DND-41 (cell line): ENCODE measurements around the gene PCDH9.

ENCODE experiments used
- ATAC-seq: fragments of 200-7000 bp; cut with Tn5 transposase; 3 replicates; pipeline ENCODE4 v1.9.1; 2021; ENCODE audit warnings: low read depth; ENCODE audit not compliant: insufficient read depth
- DNase-seq: peaks from one replicate; pipeline ENCODE4 v3.0.0-alpha.2; 2020
- H2AFZ ChIP-seq: 2 replicates; pipeline ENCODE4 v1.6.0; 2012; ENCODE audit warnings: low read depth, low read length
- H3K27ac ChIP-seq: 2 replicates; pipeline ENCODE4 v1.5.1; 2012; ENCODE audit warnings: low read length, inconsistent platforms
- H3K27me3 ChIP-seq: fragments of 200-600 bp; sonication (generic); 2 replicates; pipeline ENCODE4 v1.6.0; 2012; ENCODE audit warnings: low read length, mild to moderate bottlenecking, inconsistent platforms; ENCODE audit not compliant: insufficient read depth, poor library complexity
- H3K36me3 ChIP-seq: 2 replicates; pipeline ENCODE4 v1.5.1; 2012; ENCODE audit warnings: low read length, inconsistent platforms; ENCODE audit not compliant: insufficient read depth
- H3K4me1 ChIP-seq: 2 replicates; pipeline ENCODE4 v1.5.1; 2012; ENCODE audit warnings: mild to moderate bottlenecking, low read length; ENCODE audit not compliant: insufficient read depth
- H3K4me2 ChIP-seq: 2 replicates; pipeline ENCODE4 v1.6.0; 2012; ENCODE audit warnings: mild to moderate bottlenecking, moderate library complexity, low read length, inconsistent platforms; ENCODE audit not compliant: insufficient read depth
- H3K4me3 ChIP-seq, 2 experiments: fragments of 200-600 bp in 1 of 2; shearing (Covaris generic) in 1 of 2; 2 replicates each; pipeline ENCODE4 v1.5.1; 2012 to 2016; ENCODE audit warnings: inconsistent platforms in 2 of 2, low read length in 2 of 2, mild to moderate bottlenecking in 2 of 2, low read depth in 1 of 2, moderate library complexity in 1 of 2
- H3K79me2 ChIP-seq: 2 replicates; pipeline ENCODE4 v1.6.0; 2012; ENCODE audit warnings: low read length, inconsistent platforms; ENCODE audit not compliant: insufficient read depth
- H3K9ac ChIP-seq: 2 replicates; pipeline ENCODE4 v1.6.0; 2012; ENCODE audit warnings: low read depth, mild to moderate bottlenecking, inconsistent platforms, low read length, moderate library complexity
- H3K9me3 ChIP-seq: 2 replicates; pipeline ENCODE4 v1.5.1; 2012; ENCODE audit warnings: low read length, moderate library complexity, mild to moderate bottlenecking, inconsistent platforms; ENCODE audit not compliant: insufficient read depth, severe bottlenecking
- H4K20me1 ChIP-seq: 2 replicates; pipeline ENCODE4 v1.6.0; 2012; ENCODE audit warnings: low read length; ENCODE audit not compliant: insufficient read depth
- CTCF ChIP-seq: IDR thresholded peaks from 2 replicates; pipeline ENCODE4 v1.5.1; 2012; ENCODE audit warnings: borderline replicate concordance, low read length, moderate library complexity, mild to moderate bottlenecking; ENCODE audit not compliant: poor library complexity, severe bottlenecking; ENCODE audit errors: extremely low read depth
- EZH2 ChIP-seq: IDR thresholded peaks from 3 replicates; pipeline ENCODE4 v1.6.1; 2012; ENCODE audit warnings: borderline replicate concordance, low read depth, mild to moderate bottlenecking, moderate library complexity, low read length, inconsistent platforms; ENCODE audit not compliant: severe bottlenecking

PCDH9 gene

GRCh38 chr13:66424422-66424821, 805.7 kb downstream of the PCDH9 start:
- H3K9ac ChIP-seq, result no peak overlapping the region
- no peak for ATAC-seq
- H2AFZ ChIP-seq, result no peak overlapping the region
- H3K4me1 ChIP-seq, result no peaks in the 10 kb centered on the region
- no peak overlapping the region for H3K27ac ChIP-seq
- no peak overlapping the region for H3K4me2 ChIP-seq
- no peaks in the 10 kb centered on the region for H3K79me2 ChIP-seq
- no peaks in the 10 kb centered on the region for H3K27me3 ChIP-seq
- no peak overlapping the region for H3K4me3 ChIP-seq
- DNase-seq, result no peak
- peaks cover 4% of the 10 kb centered on the region for H3K9me3 ChIP-seq
- TF ChIP-seq EZH2 (no peak), CTCF (no peak)
- H4K20me1 ChIP-seq, result no peaks in the 10 kb centered on the region
- H3K36me3 ChIP-seq, result no peaks in the 10 kb centered on the region

- no peak for DNase-seq
- H3K4me1 ChIP-seq, result no peaks in the 10 kb centered on the region
- H4K20me1 ChIP-seq, result no peaks in the 10 kb centered on the region
- TF ChIP-seq EZH2 (no peak), CTCF (no peak)
- no peak for ATAC-seq
- no peaks in the 10 kb centered on the region for H3K9me3 ChIP-seq
- no peak overlapping the region for H3K9ac ChIP-seq
- H3K36me3 ChIP-seq, result no peaks in the 10 kb centered on the region
- H3K27me3 ChIP-seq, result no peaks in the 10 kb centered on the region
- H3K4me3 ChIP-seq, result no peak overlapping the region
- no peaks in the 10 kb centered on the region for H3K79me2 ChIP-seq
- no peak overlapping the region for H3K27ac ChIP-seq
- no peak overlapping the region for H3K4me2 ChIP-seq
- H2AFZ ChIP-seq, result no peak overlapping the region
Measured at GRCh38 chr13:66415444-66415843, 814.7 kb downstream of the PCDH9 start.

GRCh38 chr13:66414066-66414800, 815.9 kb downstream of the PCDH9 start:
- H2AFZ ChIP-seq, result no peak overlapping the region
- no peaks in the 10 kb centered on the region for H3K79me2 ChIP-seq
- no peak overlapping the region for H3K4me3 ChIP-seq
- H3K4me2 ChIP-seq, result no peak overlapping the region
- no peaks in the 10 kb centered on the region for H3K9me3 ChIP-seq
- no peaks in the 10 kb centered on the region for H4K20me1 ChIP-seq
- H3K36me3 ChIP-seq, result no peaks in the 10 kb centered on the region
- no peaks in the 10 kb centered on the region for H3K4me1 ChIP-seq
- no peak for TF ChIP-seq EZH2
- TF ChIP-seq CTCF, result no peak
- no peak overlapping the region for H3K27ac ChIP-seq
- no peak for DNase-seq
- no peak for ATAC-seq
- no peak overlapping the region for H3K9ac ChIP-seq
- H3K27me3 ChIP-seq, result no peaks in the 10 kb centered on the region

- H4K20me1 ChIP-seq, result no peaks in the 10 kb centered on the region
- H3K4me2 ChIP-seq, result no peak overlapping the region
- H3K4me3 ChIP-seq, result no peak overlapping the region
- no peak for DNase-seq
- no peaks in the 10 kb centered on the region for H3K9me3 ChIP-seq
- H3K9ac ChIP-seq, result no peak overlapping the region
- no peak overlapping the region for H3K27ac ChIP-seq
- no peak for TF ChIP-seq CTCF
- no peak for TF ChIP-seq EZH2
- no peaks in the 10 kb centered on the region for H3K4me1 ChIP-seq
- ATAC-seq, result no peak
- H3K27me3 ChIP-seq, result no peaks in the 10 kb centered on the region
- H2AFZ ChIP-seq, result no peak overlapping the region
- H3K79me2 ChIP-seq, result no peaks in the 10 kb centered on the region
- no peaks in the 10 kb centered on the region for H3K36me3 ChIP-seq
Measured at GRCh38 chr13:66410314-66410713, 819.8 kb downstream of the PCDH9 start.
